HUES64 (cell line): ENCODE measurements around the gene DOCK4.

Experiments
- H3K27ac ChIP-seq: 2 replicates; pipeline ENCODE4 v1.7.0; 2013; ENCODE audit warnings: low read depth, low read length, inconsistent platforms
- H3K27me3 ChIP-seq: 2 replicates; pipeline ENCODE4 v1.6.1; 2013; ENCODE audit warnings: mild to moderate bottlenecking, low read length; ENCODE audit not compliant: insufficient read depth
- H3K36me3 ChIP-seq: 2 replicates; pipeline ENCODE4 v1.6.1; 2013; ENCODE audit warnings: mild to moderate bottlenecking, low read length; ENCODE audit not compliant: insufficient read depth
- H3K4me1 ChIP-seq: 2 replicates; pipeline ENCODE4 v1.6.1; 2013; ENCODE audit warnings: mild to moderate bottlenecking, low read length, moderate library complexity; ENCODE audit not compliant: insufficient read depth
- H3K4me3 ChIP-seq: 2 replicates; pipeline ENCODE4 v1.5.1; 2013; ENCODE audit warnings: mild to moderate bottlenecking, low read length, moderate library complexity
- H3K9ac ChIP-seq: 2 replicates; pipeline ENCODE4 v1.6.1; 2013; ENCODE audit warnings: mild to moderate bottlenecking, low read depth, low read length
- H3K9me3 ChIP-seq: 2 replicates; pipeline ENCODE4 v1.6.1; 2013; ENCODE audit warnings: low read depth, low read length; ENCODE audit not compliant: insufficient read depth
- WGBS: fragments of 150-250, 120-280 bp; methylation state at CpG from one replicate; pipeline ENCODE4 v1.1.7; 2013; ENCODE audit warnings: missing lambda C conversion rate; 5-methylcytosine and 5-hydroxymethylcytosine counted together

Gene DOCK4

GRCh38 chr7:112159351-112159750, 46.8 kb downstream of the DOCK4 start:
- Histone ChIP-seq H3K9me3 (no peaks in the 10 kb centered on the region), H3K4me3 (no peak overlapping the region), H3K4me1 (peaks cover 52% of the 10 kb centered on the region), H3K9ac (no peak overlapping the region), H3K27ac (no peak overlapping the region), H3K36me3 (no peaks in the 10 kb centered on the region), H3K27me3 (no peaks in the 10 kb centered on the region)
- 95% methylated on average over 8 of the region's 8 CpGs for WGBS

- Histone ChIP-seq H3K4me1 (peaks cover 35% of the 10 kb centered on the region), H3K9ac (no peak overlapping the region), H3K4me3 (no peak overlapping the region), H3K27me3 (no peaks in the 10 kb centered on the region), H3K36me3 (no peaks in the 10 kb centered on the region), H3K27ac (no peak overlapping the region), H3K9me3 (no peaks in the 10 kb centered on the region)
- WGBS: 73% methylated on average over 4 of the region's 4 CpGs
Measured at GRCh38 chr7:112157072-112157471, 49.1 kb downstream of the DOCK4 start.

- H3K4me3 ChIP-seq: no peak overlapping the region
- H3K36me3 ChIP-seq: no peaks in the 10 kb centered on the region
- H3K9ac ChIP-seq: no peak overlapping the region
- no peaks in the 10 kb centered on the region for H3K27me3 ChIP-seq
- WGBS: no CpG with 5 or more reads among the region's 1 CpG
- peaks cover 29% of the 10 kb centered on the region for H3K4me1 ChIP-seq
- no peaks in the 10 kb centered on the region for H3K9me3 ChIP-seq
- H3K27ac ChIP-seq: no peak overlapping the region
Measured at GRCh38 chr7:112156412-112156811, 49.8 kb downstream of the DOCK4 start.

GRCh38 chr7:112154690-112155089, 51.5 kb downstream of the DOCK4 start:
- Histone ChIP-seq H3K9me3 (no peaks in the 10 kb centered on the region), H3K36me3 (no peaks in the 10 kb centered on the region), H3K4me3 (no peak overlapping the region), H3K27me3 (no peaks in the 10 kb centered on the region), H3K9ac (no peak overlapping the region), H3K4me1 (peaks cover 12% of the 10 kb centered on the region), H3K27ac (no peak overlapping the region)
- 63% methylated on average over 4 of the region's 4 CpGs for WGBS

- no peaks in the 10 kb centered on the region for H3K36me3 ChIP-seq
- no peaks in the 10 kb centered on the region for H3K9me3 ChIP-seq
- H3K4me3 ChIP-seq: no peak overlapping the region
- H3K27ac ChIP-seq: no peak overlapping the region
- no peak overlapping the region for H3K9ac ChIP-seq
- WGBS: 95% methylated on average over 1 of the region's 2 CpGs
- peaks cover 14% of the 10 kb centered on the region for H3K4me1 ChIP-seq
- no peaks in the 10 kb centered on the region for H3K27me3 ChIP-seq
Measured at GRCh38 chr7:112152186-112152585, 54.0 kb downstream of the DOCK4 start.

- Histone ChIP-seq H3K36me3 (no peaks in the 10 kb centered on the region), H3K27ac (no peak overlapping the region), H3K27me3 (no peaks in the 10 kb centered on the region), H3K9ac (no peak overlapping the region), H3K4me3 (no peak overlapping the region), H3K4me1 (peaks cover 14% of the 10 kb centered on the region), H3K9me3 (no peaks in the 10 kb centered on the region)
- 91% methylated on average over 4 of the region's 5 CpGs for WGBS
Measured at GRCh38 chr7:112150823-112151641, 55.2 kb downstream of the DOCK4 start.

GRCh38 chr7:112149734-112150133, 56.5 kb downstream of the DOCK4 start:
- peaks cover 10% of the 10 kb centered on the region for H3K4me1 ChIP-seq
- H3K27me3 ChIP-seq: no peaks in the 10 kb centered on the region
- H3K36me3 ChIP-seq: no peaks in the 10 kb centered on the region
- no peak overlapping the region for H3K27ac ChIP-seq
- 94% methylated on average over 1 of the region's 2 CpGs for WGBS
- no peaks in the 10 kb centered on the region for H3K9me3 ChIP-seq
- H3K4me3 ChIP-seq: no peak overlapping the region
- H3K9ac ChIP-seq: no peak overlapping the region

GRCh38 chr7:112147793-112148361, 58.3 kb downstream of the DOCK4 start:
- 96% methylated on average over 2 of the region's 2 CpGs for WGBS
- no peak overlapping the region for H3K4me3 ChIP-seq
- peaks cover 5% of the 10 kb centered on the region for H3K4me1 ChIP-seq
- H3K9me3 ChIP-seq: no peaks in the 10 kb centered on the region
- no peaks in the 10 kb centered on the region for H3K27me3 ChIP-seq
- H3K36me3 ChIP-seq: no peaks in the 10 kb centered on the region
- H3K27ac ChIP-seq: no peak overlapping the region
- H3K9ac ChIP-seq: no peak overlapping the region

GRCh38 chr7:112145206-112145605, 61.0 kb downstream of the DOCK4 start:
- no peaks in the 10 kb centered on the region for H3K36me3 ChIP-seq
- peaks cover 5% of the 10 kb centered on the region for H3K4me1 ChIP-seq
- H3K9me3 ChIP-seq: no peaks in the 10 kb centered on the region
- no peaks in the 10 kb centered on the region for H3K27me3 ChIP-seq
- H3K4me3 ChIP-seq: no peak overlapping the region
- no peak overlapping the region for H3K27ac ChIP-seq
- H3K9ac ChIP-seq: no peak overlapping the region
- WGBS: 94% methylated on average over 2 of the region's 5 CpGs

- Histone ChIP-seq H3K9ac (no peak overlapping the region), H3K9me3 (no peaks in the 10 kb centered on the region), H3K36me3 (no peaks in the 10 kb centered on the region), H3K4me3 (no peak overlapping the region), H3K4me1 (peaks cover 5% of the 10 kb centered on the region), H3K27ac (no peak overlapping the region), H3K27me3 (no peaks in the 10 kb centered on the region)
- 98% methylated on average over 5 of the region's 5 CpGs for WGBS
Measured at GRCh38 chr7:112144284-112145059, 61.7 kb downstream of the DOCK4 start.

- H3K36me3 ChIP-seq: no peaks in the 10 kb centered on the region
- no peak overlapping the region for H3K4me3 ChIP-seq
- 91% methylated on average over 4 of the region's 4 CpGs for WGBS
Measured at GRCh38 chr7:112143582-112143981, 62.6 kb downstream of the DOCK4 start.

More at GRCh38 chr7:112143582-112143981, 62.6 kb downstream of the DOCK4 start:
- peaks cover 8% of the 10 kb centered on the region for H3K4me1 ChIP-seq
- H3K9me3 ChIP-seq: no peaks in the 10 kb centered on the region
- H3K9ac ChIP-seq: no peak overlapping the region
- H3K27ac ChIP-seq: no peak overlapping the region
- no peaks in the 10 kb centered on the region for H3K27me3 ChIP-seq
